A673 (cell line): ENCODE results near the gene LCE2B. TPM values are rescaled to one million over a fixed set of nuclear protein-coding genes. Genes with fewer than 3 reads are reported as not detected.
"Not testable (repeated sequence)": the region's sequence is repeated elsewhere in the genome, so short reads cannot be mapped to it uniquely, and the experiment has no call there.

Source experiments
- Bru-seq: library from RNA; stranded (reverse); fragments of 400-500 nt; gene quantifications from one replicate; lab custom pipeline; 2021; lab: Mats Ljungman, UMichigan
- BruChase-seq, 2 experiments: library from RNA; stranded (reverse); fragments of 400-500 nt; gene quantifications; one replicate each; lab custom pipeline; 2021; lab: Mats Ljungman, UMichigan
- BruUV-seq: library from RNA; stranded (reverse); fragments of 400-500 nt; replicated peaks from 2 replicates; lab custom pipeline; 2021; lab: Mats Ljungman, UMichigan
- CTCF ChIA-PET: fragments of 300-600 bp; sonication (Branson Sonifier 250); formaldehyde crosslinking; loops from one replicate; lab custom pipeline; 2022; ENCODE audit warnings: antibody characterized with exemption; lab: Charles Lee
- POLR2A ChIA-PET: fragments of 300-600 bp; sonication (Branson Sonifier 250); formaldehyde crosslinking; loops from one replicate; lab custom pipeline; 2022; ENCODE audit warnings: antibody characterized with exemption; ENCODE audit not compliant: low non-redundant PET; lab: Charles Lee
- DNase-seq: peaks from one replicate; pipeline ENCODE4 v3.0.0-alpha.2; 2015; ENCODE audit warnings: low spot score
- H3K27ac ChIP-seq: fragments of 200-600 bp; sonication (generic); 2 replicates; pipeline ENCODE4 v1.5.1; 2016; ENCODE audit warnings: mixed run types, low read depth, mild to moderate bottlenecking, mixed read lengths, antibody characterized with exemption, low read length; ENCODE audit not compliant: poor library complexity, severe bottlenecking
- H3K27me3 ChIP-seq: fragments of 200-600 bp; sonication (generic); replicated peaks from 2 replicates; pipeline ENCODE4 v1.6.1; 2017; ENCODE audit warnings: mixed run types, low read depth, mild to moderate bottlenecking, mixed read lengths, antibody characterized with exemption, low read length; ENCODE audit not compliant: insufficient read depth, poor library complexity
- H3K36me3 ChIP-seq: fragments of 200-600 bp; sonication (generic); 2 replicates; pipeline ENCODE4 v1.6.1; 2016; ENCODE audit warnings: mixed run types, mild to moderate bottlenecking, mixed read lengths, antibody characterized with exemption, low read length; ENCODE audit not compliant: insufficient read depth, poor library complexity, severe bottlenecking
- H3K4me1 ChIP-seq: fragments of 200-600 bp; sonication (generic); 2 replicates; pipeline ENCODE4 v1.6.1; 2017; ENCODE audit warnings: mixed run types, mild to moderate bottlenecking, mixed read lengths, antibody characterized with exemption, low read length; ENCODE audit not compliant: insufficient read depth, poor library complexity, severe bottlenecking
- H3K4me3 ChIP-seq: fragments of 200-600 bp; sonication (generic); 2 replicates; pipeline ENCODE4 v1.5.1; 2016; ENCODE audit warnings: low read depth, mixed run types, mild to moderate bottlenecking, mixed read lengths, low read length; ENCODE audit not compliant: poor library complexity, severe bottlenecking
- H3K9me3 ChIP-seq: fragments of 200-600 bp; sonication (generic); 2 replicates; pipeline ENCODE4 v1.6.1; 2016; ENCODE audit warnings: mixed run types, low read depth, mild to moderate bottlenecking, mixed read lengths, antibody characterized with exemption, low read length; ENCODE audit not compliant: poor library complexity, severe bottlenecking
- EZH2 ChIP-seq: fragments of 200-600 bp; sonication (generic); IDR thresholded peaks from 2 replicates; pipeline ENCODE4 v1.6.1; 2017; ENCODE audit warnings: borderline replicate concordance, low read depth, mild to moderate bottlenecking, mixed read lengths, antibody characterized with exemption, low read length; ENCODE audit not compliant: poor library complexity, severe bottlenecking
- intact Hi-C: fragments of 100-400 bp; cut with micrococcal nuclease; formaldehyde crosslinking; loops from one replicate; pipeline ENCODE4 v1.10.0; 2022; ENCODE audit not compliant: unreplicated experiment
- long read RNA-seq: library from polyadenylated mRNA; stranded (forward); transcript quantifications from one replicate; pipeline ENCODE4 v2.0.0, GENCODE V29; 2022
- total RNA-seq: library from RNA; stranded (reverse); gene quantifications from 2 replicates; pipeline ENCODE4 v1.2.3, GENCODE V29; 2021
- TF ChIP-seq, protein P1 (sequence below): fragments of 300-800, 200-600 bp; sonication (generic); conservative IDR thresholded peaks from 2 replicates; pipeline ENCODE4 v1.5.1; 2017; ENCODE audit warnings: low read depth, mild to moderate bottlenecking, antibody characterized with exemption, low read length, moderate library complexity, mixed read lengths

The LCE2B gene, protein sequence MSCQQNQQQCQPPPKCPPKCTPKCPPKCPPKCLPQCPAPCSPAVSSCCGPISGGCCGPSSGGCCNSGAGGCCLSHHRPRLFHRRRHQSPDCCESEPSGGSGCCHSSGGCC
- total RNA-seq (not detected in 2 replicates), Bru-seq, nascent RNA (not detected), BruChase-seq, experiment 1, labeled RNA remaining after a 2-hour chase (not detected), BruChase-seq, experiment 2, labeled RNA remaining after a 6-hour chase (not detected)
- long read RNA-seq: 0 reads

DNA sequence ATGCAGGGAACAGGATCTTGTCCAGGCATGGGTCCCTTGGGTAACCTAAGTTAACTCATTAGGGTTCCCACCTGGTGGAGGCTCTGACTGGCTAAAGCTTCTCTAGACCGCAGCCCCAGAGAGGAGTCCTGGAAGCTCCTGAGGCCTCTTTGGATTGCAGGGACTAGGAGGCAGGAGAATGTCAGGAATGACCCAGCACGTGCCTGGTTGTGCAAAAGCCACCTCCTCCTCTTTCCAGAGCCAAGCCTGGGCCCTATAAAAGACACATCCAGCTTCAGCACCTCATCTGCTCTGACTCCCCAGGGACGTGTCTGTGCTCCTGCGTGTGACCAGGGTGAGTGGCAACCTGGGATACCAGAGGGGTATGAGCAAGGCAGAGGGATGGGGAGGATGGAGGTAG, at the start of gene LCE2B:
Gene LCE2B (plus strand): TSS at position 301 of the 400 bp plus-strand sequence. CDS start 721 bp downstream, outside the sequence.
- H3K4me3 ChIP-seq, H3K9me3 ChIP-seq, H3K36me3 ChIP-seq, POLR2A ChIA-PET, CTCF ChIA-PET, DNase-seq, H3K27me3 ChIP-seq, H3K4me1 ChIP-seq, BruUV-seq, H3K27ac ChIP-seq: not testable (repeated sequence)
- intact Hi-C loops: loop anchor here (10.0 kb wide), 1 partner anchor 61 kb away; the partner anchor contains the start of gene LCE3A

DNA sequence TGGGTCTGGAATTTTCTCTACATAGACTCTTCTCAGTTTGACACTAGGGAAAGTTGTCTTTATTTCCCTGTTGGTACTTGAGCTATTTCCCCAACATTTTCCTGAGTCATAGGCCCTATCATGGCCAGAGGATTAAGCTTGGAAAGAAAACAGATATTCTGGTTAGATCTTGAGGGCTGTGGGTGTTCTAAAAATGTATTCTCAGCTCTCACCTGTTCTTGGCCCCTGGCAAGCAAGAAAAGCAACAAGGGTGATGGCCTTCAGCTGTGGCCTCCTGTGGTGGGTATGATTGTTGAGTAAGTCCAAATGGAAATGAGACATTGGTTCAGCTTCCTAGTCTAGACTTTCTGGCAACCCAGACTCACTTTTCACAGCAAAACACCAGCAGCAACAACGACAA, 45.6 kb upstream of the LCE2B start:
- Histone ChIP-seq H3K4me3 (no peak overlapping the region), H3K9me3 (no peaks in the 10 kb centered on the region), H3K27me3 (no peaks in the 10 kb centered on the region), H3K27ac (no peak overlapping the region), H3K36me3 (no peaks in the 10 kb centered on the region), H3K4me1 (no peaks in the 10 kb centered on the region)
- BruUV-seq: no TSS peak
- TF ChIP-seq, protein P1, sequence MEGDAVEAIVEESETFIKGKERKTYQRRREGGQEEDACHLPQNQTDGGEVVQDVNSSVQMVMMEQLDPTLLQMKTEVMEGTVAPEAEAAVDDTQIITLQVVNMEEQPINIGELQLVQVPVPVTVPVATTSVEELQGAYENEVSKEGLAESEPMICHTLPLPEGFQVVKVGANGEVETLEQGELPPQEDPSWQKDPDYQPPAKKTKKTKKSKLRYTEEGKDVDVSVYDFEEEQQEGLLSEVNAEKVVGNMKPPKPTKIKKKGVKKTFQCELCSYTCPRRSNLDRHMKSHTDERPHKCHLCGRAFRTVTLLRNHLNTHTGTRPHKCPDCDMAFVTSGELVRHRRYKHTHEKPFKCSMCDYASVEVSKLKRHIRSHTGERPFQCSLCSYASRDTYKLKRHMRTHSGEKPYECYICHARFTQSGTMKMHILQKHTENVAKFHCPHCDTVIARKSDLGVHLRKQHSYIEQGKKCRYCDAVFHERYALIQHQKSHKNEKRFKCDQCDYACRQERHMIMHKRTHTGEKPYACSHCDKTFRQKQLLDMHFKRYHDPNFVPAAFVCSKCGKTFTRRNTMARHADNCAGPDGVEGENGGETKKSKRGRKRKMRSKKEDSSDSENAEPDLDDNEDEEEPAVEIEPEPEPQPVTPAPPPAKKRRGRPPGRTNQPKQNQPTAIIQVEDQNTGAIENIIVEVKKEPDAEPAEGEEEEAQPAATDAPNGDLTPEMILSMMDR: no peak
- no peak for TF ChIP-seq EZH2
- ChIA-PET CTCF (no interaction called here), POLR2A (no interaction called here)
- DNase-seq: no peak
- intact Hi-C loops: no loop called here

DNA sequence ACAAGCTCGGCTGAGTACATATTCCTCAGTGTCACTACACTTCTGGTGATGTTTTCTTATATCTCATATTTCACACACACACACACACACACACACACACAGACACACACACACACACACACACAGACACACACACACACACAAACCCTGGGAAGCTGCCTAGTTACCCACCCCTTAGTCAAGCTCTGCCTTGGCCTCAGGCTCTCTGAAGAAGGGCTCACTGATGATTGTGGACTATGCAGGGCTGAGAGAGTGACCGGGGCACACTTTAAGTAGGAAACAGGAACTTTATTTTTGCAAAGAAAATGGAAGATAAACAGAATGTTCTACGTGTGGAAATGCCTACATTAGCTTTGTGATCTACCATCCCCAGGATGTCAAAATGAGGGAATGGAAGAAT, 42.0 kb upstream of the LCE2B start:
- ChIA-PET CTCF (no interaction called here), POLR2A (no interaction called here)

More for the DNA sequence above, 42.0 kb upstream of the LCE2B start:
- Histone ChIP-seq H3K27ac (no peak overlapping the region), H3K4me3 (no peak overlapping the region), H3K9me3 (no peaks in the 10 kb centered on the region), H3K27me3 (peaks cover 8% of the 10 kb centered on the region), H3K36me3 (no peaks in the 10 kb centered on the region), H3K4me1 (no peaks in the 10 kb centered on the region)
- intact Hi-C loops: no loop called here
- TF ChIP-seq EZH2: no peak
- TF ChIP-seq, protein P1: no peak
- no TSS peak for BruUV-seq
- DNase-seq: no peak
